Central memory CD8-positive, alpha-beta T cell (primary cell): Measurements from ENCODE around the gene NTRK3.

Experiments used
- ATAC-seq: fragments of 150-1000 bp; cut with Tn5 transposase; replicated peaks from 2 replicates; pipeline ENCODE4 v1.10.0; 2022; ENCODE audit warnings: mild to moderate bottlenecking, moderate FRiP score, moderate number of reproducible peaks; ENCODE audit not compliant: poor library complexity, severe bottlenecking; ENCODE audit errors: extremely low read depth
- DNase-seq, 2 donors: peaks; one replicate each; pipeline ENCODE4 v3.0.0; 2021; ENCODE audit warnings: low spot score in 2 of 2
- H3K27ac Mint-ChIP-seq: one replicate; pipeline ENCODE4 v1.8.0; 2022; ENCODE audit warnings: low read depth, mild to moderate bottlenecking, moderate library complexity, mixed read lengths
- H3K27me3 Mint-ChIP-seq: one replicate; pipeline ENCODE4 v1.8.0; 2022; ENCODE audit warnings: mixed read lengths
- H3K36me3 Mint-ChIP-seq: one replicate; pipeline ENCODE4 v1.8.0; 2022; ENCODE audit warnings: mild to moderate bottlenecking, moderate library complexity, mixed read lengths; ENCODE audit not compliant: insufficient read depth
- H3K4me1 Mint-ChIP-seq: one replicate; pipeline ENCODE4 v1.8.0; 2022; ENCODE audit warnings: mixed read lengths
- H3K4me3 Mint-ChIP-seq: one replicate; pipeline ENCODE4 v1.8.0; 2022; ENCODE audit warnings: mild to moderate bottlenecking, moderate library complexity, mixed read lengths
- H3K9me3 Mint-ChIP-seq: one replicate; pipeline ENCODE4 v1.8.0; 2022; ENCODE audit warnings: mixed read lengths

The NTRK3 gene

DNA sequence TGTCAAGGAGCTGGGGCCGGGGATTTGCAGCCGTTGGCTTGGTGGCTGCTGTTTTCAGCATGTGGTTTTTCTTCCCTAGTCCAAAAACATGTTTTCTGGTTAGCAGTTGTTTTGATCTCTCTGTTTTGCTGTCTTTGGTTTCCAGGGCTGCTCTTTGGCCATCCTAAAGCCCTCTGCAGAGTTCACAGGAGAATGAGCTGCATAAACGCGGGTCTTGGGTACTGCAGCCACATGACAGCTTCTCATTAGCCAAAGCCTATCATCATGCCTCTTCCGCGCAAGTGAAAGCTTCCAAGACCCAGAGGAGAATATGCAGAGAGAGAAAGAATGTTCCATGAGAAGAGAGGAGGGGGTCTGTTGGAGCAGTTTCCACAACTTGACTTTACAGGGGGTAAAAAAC, 138.5 kb downstream of the NTRK3 start:
- Mint-ChIP-seq H3K36me3 (no peaks in the 10 kb centered on the region), H3K9me3 (no peaks in the 10 kb centered on the region), H3K27me3 (peaks cover 24% of the 10 kb centered on the region), H3K27ac (no peak overlapping the region), H3K4me3 (no peak overlapping the region), H3K4me1 (no peaks in the 10 kb centered on the region)
- ATAC-seq (no peak), DNase-seq (no peak)

DNA sequence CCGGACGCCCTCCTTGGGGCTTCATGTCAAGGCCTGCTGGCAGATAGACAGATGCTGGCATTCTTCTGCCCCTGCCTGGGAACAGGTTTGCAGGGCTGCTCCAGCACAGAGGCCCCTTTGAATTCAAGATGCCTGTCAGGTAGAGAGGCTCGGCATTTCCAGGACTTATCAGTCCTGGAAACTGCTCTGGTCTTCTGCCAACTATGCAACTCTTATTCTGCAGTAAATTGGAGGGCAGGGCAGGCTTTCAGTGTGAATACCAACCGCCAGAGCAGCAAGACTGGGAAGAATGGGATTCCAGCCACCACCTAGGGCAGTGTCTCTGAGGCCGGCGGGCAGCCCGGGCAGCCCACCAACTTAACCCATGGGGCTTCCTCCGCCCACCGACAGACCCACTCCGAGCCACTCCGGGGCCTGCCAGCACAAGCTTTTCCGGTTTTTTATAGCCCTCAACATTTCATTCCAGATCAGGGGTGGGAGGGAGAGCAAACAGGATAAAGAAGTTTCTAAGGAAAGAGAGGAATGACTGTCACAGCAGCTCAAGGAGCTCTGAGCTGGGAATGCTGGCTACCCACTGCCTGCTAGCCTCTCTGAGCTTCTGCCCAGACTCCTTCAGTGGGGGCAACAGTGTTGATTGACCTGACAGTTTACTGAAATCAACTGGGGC, 140.9 kb downstream of the NTRK3 start:
- H3K9me3 Mint-ChIP-seq: no peaks in the 10 kb centered on the region
- H3K27ac Mint-ChIP-seq: no peak overlapping the region
- no peak for ATAC-seq
- peaks cover 24% of the 10 kb centered on the region for H3K27me3 Mint-ChIP-seq
- no peak for DNase-seq
- no peaks in the 10 kb centered on the region for H3K4me1 Mint-ChIP-seq
- H3K36me3 Mint-ChIP-seq: no peaks in the 10 kb centered on the region
- no peak overlapping the region for H3K4me3 Mint-ChIP-seq

DNA sequence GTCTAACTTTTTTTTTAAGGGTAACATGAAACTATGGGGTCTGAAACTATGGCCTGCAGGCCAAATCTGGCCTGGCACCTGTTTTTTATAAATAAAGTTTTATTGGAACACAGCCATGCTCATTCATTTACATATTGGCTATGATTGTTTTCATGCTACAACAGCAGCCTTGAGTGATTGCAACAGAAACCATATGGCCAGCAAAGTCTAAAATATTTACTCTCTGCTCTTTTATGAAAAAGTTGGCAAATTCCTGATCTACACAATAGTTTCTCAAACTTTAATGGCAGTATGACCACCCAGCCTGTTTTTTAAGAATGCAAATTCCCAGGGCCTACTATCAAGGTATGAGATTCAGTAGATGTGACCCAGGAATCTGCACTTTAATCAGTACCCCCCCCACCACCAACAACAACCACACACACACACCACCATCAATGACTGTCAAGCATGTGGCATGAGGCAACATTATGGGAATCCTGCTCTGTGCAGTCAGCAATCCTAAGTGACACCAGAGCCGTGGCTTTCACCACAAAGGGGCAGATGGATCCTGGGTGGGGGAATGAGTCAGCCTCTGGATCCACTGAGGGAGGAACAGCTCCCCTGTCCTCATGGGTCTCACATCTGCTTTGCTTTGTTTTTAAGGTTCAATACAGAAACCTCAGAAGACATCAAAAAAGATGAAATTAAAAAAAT, 142.8 kb downstream of the NTRK3 start:
- no peak for ATAC-seq
- Mint-ChIP-seq H3K27me3 (peaks cover 24% of the 10 kb centered on the region), H3K4me3 (no peak overlapping the region), H3K27ac (no peak overlapping the region), H3K9me3 (no peaks in the 10 kb centered on the region), H3K4me1 (no peaks in the 10 kb centered on the region), H3K36me3 (no peaks in the 10 kb centered on the region)
- DNase-seq: no peak

DNA sequence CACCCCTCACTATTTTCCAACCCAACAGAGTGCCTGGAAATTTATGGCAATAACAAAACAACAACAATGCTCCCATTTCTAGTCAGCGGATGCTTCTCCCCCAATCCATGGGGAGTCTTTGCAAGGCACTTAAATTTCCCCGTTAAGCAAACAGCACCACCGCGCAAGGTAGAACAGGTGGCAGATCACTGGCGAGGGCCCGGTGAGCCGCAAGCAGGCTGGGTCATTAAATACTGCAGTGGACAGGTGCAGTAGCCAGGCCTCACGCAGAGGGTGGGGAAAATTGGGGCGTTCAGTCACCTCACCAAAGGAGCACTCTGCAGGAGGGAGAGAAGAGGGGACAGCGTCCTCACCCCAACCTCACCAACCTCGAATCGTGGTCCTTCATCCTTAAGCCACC, 147.5 kb downstream of the NTRK3 start:
- H3K27me3 Mint-ChIP-seq: peaks cover 10% of the 10 kb centered on the region
- no peak for ATAC-seq
- DNase-seq: no peak
- H3K4me3 Mint-ChIP-seq: no peak overlapping the region
- H3K36me3 Mint-ChIP-seq: no peaks in the 10 kb centered on the region
- peaks cover 6% of the 10 kb centered on the region for H3K9me3 Mint-ChIP-seq
- no peak overlapping the region for H3K27ac Mint-ChIP-seq
- H3K4me1 Mint-ChIP-seq: no peaks in the 10 kb centered on the region

DNA sequence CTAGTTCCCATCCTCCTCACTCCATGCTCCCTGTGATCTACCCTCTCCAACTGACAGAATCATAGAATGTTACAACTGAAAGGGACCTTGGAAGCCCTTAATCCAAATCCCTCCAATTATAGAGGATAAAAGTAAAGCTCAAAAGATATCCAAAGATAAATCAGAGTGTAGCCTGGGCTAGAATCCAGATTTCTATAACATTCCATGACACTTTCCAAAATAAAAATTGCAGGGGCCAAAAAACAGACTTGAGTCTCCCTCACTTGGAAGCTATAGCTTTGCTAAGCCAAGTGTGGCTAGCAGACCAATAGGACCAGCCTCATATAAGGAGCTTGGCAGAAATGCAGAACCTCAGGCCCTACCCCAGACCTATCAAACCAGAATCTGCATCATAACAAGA, 148.1 kb downstream of the NTRK3 start:
- ATAC-seq (no peak), DNase-seq (no peak)
- Mint-ChIP-seq H3K4me1 (no peaks in the 10 kb centered on the region), H3K9me3 (peaks cover 6% of the 10 kb centered on the region), H3K36me3 (no peaks in the 10 kb centered on the region), H3K27ac (no peak overlapping the region), H3K27me3 (peaks cover 10% of the 10 kb centered on the region), H3K4me3 (no peak overlapping the region)

DNA sequence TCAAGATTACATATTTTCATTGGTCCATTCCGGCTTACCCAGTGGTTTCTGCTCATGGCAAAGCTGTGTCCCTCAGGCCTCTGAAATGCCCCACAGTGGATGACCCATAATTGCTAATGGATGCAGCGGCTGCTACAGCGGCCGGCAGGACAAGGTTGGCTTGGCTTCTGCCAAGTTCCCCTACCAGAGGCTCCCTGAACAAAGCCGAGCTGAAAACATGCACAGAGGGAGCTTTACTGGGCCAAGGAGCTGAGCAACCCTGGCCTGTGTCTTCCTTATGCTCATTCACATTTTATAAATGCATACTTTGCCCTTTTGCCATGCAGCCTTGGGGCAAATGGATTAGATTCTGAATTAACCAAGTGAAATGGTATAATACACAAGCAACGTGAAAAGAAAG, 150.5 kb downstream of the NTRK3 start:
- no peak for DNase-seq
- Mint-ChIP-seq H3K27me3 (peaks cover 10% of the 10 kb centered on the region), H3K4me3 (no peak overlapping the region), H3K4me1 (no peaks in the 10 kb centered on the region), H3K27ac (no peak overlapping the region), H3K36me3 (no peaks in the 10 kb centered on the region), H3K9me3 (peaks cover 14% of the 10 kb centered on the region)
- no peak for ATAC-seq

DNA sequence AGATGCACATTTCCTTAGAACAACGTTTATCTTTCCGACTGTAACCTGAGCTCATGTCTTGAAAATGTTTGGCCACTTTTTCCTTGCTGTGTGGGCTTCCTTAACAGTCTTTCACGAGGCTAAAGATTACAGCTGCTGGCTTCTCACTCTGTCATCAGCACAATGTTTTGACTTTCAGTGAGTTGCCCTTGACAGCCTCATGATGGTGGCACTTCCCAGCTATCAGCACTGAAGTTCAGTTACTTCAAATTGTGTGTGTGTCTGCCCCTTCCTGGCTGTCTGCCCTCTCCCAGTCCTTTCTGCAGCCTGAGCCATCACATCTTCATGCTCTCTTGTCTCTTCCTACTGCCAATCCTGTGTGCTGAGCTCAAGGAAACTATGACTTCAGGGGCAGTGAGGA, 152.2 kb downstream of the NTRK3 start:
- Mint-ChIP-seq H3K9me3 (peaks cover 14% of the 10 kb centered on the region), H3K36me3 (no peaks in the 10 kb centered on the region), H3K4me1 (no peaks in the 10 kb centered on the region), H3K4me3 (no peak overlapping the region), H3K27ac (no peak overlapping the region), H3K27me3 (peaks cover 12% of the 10 kb centered on the region)
- ATAC-seq (no peak), DNase-seq (no peak)

DNA sequence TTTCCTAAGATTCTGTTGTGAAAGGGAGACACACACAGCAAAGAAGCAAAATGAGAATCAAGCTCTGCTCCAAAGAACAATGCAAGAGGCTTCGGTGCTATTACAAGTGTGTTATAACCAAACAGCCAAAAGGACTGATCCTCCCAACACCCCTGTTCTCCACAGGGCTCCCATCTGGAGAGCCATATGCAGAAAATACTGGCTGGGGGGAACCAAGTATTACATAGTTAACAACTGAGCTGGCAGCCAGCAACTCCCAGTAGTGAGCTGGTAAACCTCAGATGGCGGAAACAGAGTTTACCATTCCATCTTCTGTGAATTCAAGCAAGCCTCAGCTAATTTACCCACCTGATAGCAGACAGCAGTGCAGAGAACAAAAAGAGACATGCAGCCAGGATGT, 156.4 kb downstream of the NTRK3 start:
- Mint-ChIP-seq H3K9me3 (peaks cover 14% of the 10 kb centered on the region), H3K27ac (no peak overlapping the region), H3K4me1 (no peaks in the 10 kb centered on the region), H3K4me3 (no peak overlapping the region), H3K27me3 (peaks cover 11% of the 10 kb centered on the region), H3K36me3 (no peaks in the 10 kb centered on the region)
- ATAC-seq: no peak
- DNase-seq: no peak

DNA sequence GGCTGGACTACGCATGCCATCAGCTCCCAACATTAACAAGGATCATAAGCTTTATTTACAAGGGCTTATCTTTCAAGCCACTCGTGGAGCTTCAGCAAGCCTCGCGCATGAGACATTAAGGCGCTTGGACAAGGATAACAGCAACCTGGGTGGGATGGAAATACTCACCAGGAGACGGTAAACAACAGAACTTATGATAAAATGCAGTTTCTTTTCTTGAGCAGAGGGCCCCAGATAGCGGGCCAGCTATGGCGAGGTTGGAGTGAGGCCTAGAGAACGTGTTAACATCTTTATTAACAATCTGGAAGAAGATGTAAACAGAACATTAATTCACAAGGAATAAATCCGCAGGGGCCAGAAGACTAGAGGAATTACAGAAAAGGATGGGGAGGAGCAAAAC, 158.2 kb downstream of the NTRK3 start:
- H3K27ac Mint-ChIP-seq: no peak overlapping the region
- no peaks in the 10 kb centered on the region for H3K36me3 Mint-ChIP-seq
- H3K4me3 Mint-ChIP-seq: no peak overlapping the region
- H3K27me3 Mint-ChIP-seq: peaks cover 11% of the 10 kb centered on the region
- peaks cover 8% of the 10 kb centered on the region for H3K9me3 Mint-ChIP-seq
- no peak for ATAC-seq
- no peak for DNase-seq
- H3K4me1 Mint-ChIP-seq: no peaks in the 10 kb centered on the region

DNA sequence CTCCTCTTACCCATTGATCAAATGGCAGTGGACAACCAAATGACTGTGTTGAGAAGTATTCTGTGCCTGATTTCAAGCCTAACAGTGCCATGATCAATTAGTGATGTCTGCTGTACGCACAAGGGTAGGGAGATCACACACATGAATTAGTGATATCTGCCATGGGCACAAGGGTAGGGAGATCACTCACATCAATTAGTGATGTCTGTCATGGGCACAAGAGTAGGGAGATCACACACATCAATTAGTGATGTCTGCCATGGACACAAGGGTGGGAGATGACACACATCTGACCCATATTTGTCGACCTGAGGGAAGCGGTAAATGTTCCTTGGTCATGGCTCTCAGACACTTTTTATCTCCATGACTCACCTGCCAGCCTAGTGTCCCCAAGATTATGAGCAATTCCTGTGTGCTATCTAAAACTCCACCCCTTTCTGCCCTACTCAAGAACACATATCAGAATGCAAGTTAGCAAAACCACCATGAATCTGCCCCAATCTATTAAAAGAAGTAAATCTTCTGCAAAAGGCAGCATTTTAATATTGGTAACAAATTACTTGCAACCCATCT, 165.0 kb downstream of the NTRK3 start:
- no peak overlapping the region for H3K27ac Mint-ChIP-seq
- no peak for ATAC-seq
- no peaks in the 10 kb centered on the region for H3K9me3 Mint-ChIP-seq
- no peak overlapping the region for H3K4me3 Mint-ChIP-seq
- no peaks in the 10 kb centered on the region for H3K4me1 Mint-ChIP-seq
- H3K36me3 Mint-ChIP-seq: no peaks in the 10 kb centered on the region
- no peaks in the 10 kb centered on the region for H3K27me3 Mint-ChIP-seq
- no peak for DNase-seq

DNA sequence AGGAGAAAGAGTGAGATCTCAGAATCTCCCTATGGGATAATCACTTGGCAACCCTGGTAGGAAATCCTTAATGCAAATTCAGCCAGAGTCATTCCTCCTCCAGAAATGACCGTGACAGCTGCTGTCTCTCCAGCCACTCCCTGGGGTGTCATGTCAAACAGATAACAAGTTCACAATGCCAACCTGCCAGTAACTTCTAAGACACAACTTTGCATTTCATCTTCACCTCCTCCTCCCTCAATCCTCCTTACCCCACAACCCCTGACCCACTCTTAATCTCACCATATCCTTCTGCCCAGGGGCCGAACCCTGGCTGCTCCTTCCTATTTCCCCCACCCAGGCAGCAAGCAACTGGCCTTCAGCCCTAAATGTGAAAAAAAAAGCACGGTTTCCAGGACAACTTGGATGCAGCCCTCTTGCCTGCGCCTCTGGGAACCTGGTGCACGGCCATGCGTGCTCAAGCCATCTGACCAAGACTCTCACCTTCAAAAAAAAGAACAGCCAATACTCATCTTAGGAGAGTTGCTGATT, 166.0 kb downstream of the NTRK3 start:
- no peak overlapping the region for H3K4me3 Mint-ChIP-seq
- no peaks in the 10 kb centered on the region for H3K36me3 Mint-ChIP-seq
- no peaks in the 10 kb centered on the region for H3K27me3 Mint-ChIP-seq
- H3K27ac Mint-ChIP-seq: no peak overlapping the region
- no peaks in the 10 kb centered on the region for H3K9me3 Mint-ChIP-seq
- H3K4me1 Mint-ChIP-seq: no peaks in the 10 kb centered on the region
- ATAC-seq (no peak), DNase-seq (no peak)

DNA sequence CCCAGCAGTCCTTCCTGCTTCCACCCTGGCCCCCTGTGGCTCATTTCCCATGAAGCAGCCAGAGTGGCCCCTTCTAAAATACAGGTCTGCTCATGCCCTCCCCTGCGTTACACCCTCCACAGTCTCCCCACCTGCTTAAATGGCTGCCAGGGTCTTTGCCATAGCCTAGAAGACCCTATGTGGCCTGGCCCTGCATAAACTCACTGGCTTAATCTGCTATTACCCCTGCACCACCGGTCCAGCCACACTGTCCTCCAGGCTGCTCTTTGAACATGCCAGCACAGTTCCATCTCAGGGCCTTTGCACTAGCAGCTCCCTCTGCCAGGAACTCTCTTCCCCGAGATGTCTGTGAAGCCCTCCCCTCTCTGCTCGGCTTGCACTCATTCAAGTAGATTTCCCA, 166.8 kb downstream of the NTRK3 start:
- Mint-ChIP-seq H3K9me3 (no peaks in the 10 kb centered on the region), H3K27me3 (no peaks in the 10 kb centered on the region), H3K27ac (no peak overlapping the region), H3K36me3 (no peaks in the 10 kb centered on the region), H3K4me1 (no peaks in the 10 kb centered on the region), H3K4me3 (no peak overlapping the region)
- ATAC-seq: no peak
- DNase-seq: no peak

DNA sequence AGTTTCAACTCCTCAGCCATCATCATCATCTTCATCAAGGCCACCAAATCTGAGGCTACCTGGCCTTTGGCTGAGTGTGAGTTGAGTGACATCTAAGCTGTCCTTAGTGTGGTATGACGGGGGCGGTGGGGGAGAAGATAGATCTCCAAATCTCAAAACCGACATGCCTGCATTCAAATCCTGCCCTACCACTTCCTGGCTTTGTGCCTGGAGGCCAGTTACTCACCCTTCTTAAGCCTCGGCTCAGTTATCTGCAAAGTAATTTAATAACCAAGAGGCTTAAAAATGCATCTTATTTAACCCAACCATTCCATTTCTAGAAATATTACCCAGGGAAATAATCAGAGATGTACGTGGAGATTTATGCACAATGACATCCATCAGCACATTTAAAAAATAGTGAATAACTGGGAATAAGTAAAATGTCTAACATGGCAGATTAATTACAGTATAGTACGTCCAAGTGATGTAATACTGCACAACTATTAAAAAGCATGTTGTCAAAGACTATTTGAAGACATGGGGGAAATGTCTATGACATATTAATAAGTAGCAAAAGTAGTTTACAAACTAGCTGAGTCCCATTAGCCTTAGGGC, 167.4 kb downstream of the NTRK3 start:
- no peaks in the 10 kb centered on the region for H3K9me3 Mint-ChIP-seq
- H3K4me3 Mint-ChIP-seq: no peak overlapping the region
- no peaks in the 10 kb centered on the region for H3K27me3 Mint-ChIP-seq
- no peaks in the 10 kb centered on the region for H3K36me3 Mint-ChIP-seq
- DNase-seq (no peak), ATAC-seq (no peak)
- H3K4me1 Mint-ChIP-seq: no peaks in the 10 kb centered on the region
- H3K27ac Mint-ChIP-seq: no peak overlapping the region
